CD14-positive monocyte (primary cell): ENCODE results near the gene SCNN1B. TPM values are rescaled to one million over a fixed set of nuclear protein-coding genes. Genes with fewer than 3 reads are reported as not detected.
"Not testable (repeated sequence)": the region's sequence is repeated elsewhere in the genome, so short reads cannot be mapped to it uniquely, and the experiment has no call there.

Experiments used
- DNase-seq, 3 donors: peaks; one replicate each; pipeline ENCODE4 v3.0.0-alpha.2; 2011 to 2022
- H2AFZ ChIP-seq: 2 replicates; pipeline ENCODE4 v1.6.0; 2012; ENCODE audit warnings: mild to moderate bottlenecking, low read depth, low read length, inconsistent platforms; ENCODE audit not compliant: insufficient read depth, poor library complexity, severe bottlenecking
- H3K27ac ChIP-seq, 2 donors: 1 replicate in 1 of 2; 2 replicates in 1 of 2; pipeline ENCODE4 v1.5.1; 2012 to 2013; ENCODE audit warnings: low read length in 2 of 2, control low read depth in 1 of 2, inconsistent platforms in 1 of 2, low read depth in 1 of 2, mild to moderate bottlenecking in 1 of 2
- H3K27me3 ChIP-seq, 2 donors: one replicate each; pipeline versions ENCODE4 v1.6.0 to v1.6.1; 2011 to 2013; ENCODE audit warnings: low read length in 2 of 2; ENCODE audit not compliant: control insufficient read depth in 2 of 2, insufficient read depth in 2 of 2
- H3K36me3 ChIP-seq, 2 donors: replicated peaks in 1 of 2; 1 replicate in 1 of 2; 2 replicates in 1 of 2; pipeline versions ENCODE4 v1.5.1 to v1.6.1; 2012 to 2013; ENCODE audit warnings: low read length in 2 of 2, control low read depth in 1 of 2, inconsistent platforms in 1 of 2, mild to moderate bottlenecking in 1 of 2; ENCODE audit not compliant: insufficient read depth in 2 of 2, control insufficient read depth in 1 of 2
- H3K4me1 ChIP-seq, 2 donors: 1 replicate in 1 of 2; 2 replicates in 1 of 2; pipeline versions ENCODE4 v1.5.1 to v1.6.1; 2012 to 2013; ENCODE audit warnings: low read length in 2 of 2, control low read depth in 1 of 2, inconsistent platforms in 1 of 2, mild to moderate bottlenecking in 1 of 2, moderate library complexity in 1 of 2; ENCODE audit not compliant: insufficient read depth in 2 of 2, control insufficient read depth in 1 of 2
- H3K4me2 ChIP-seq: replicated peaks from 2 replicates; pipeline ENCODE3; 2012; ENCODE audit warnings: low read length, moderate library complexity, mild to moderate bottlenecking; ENCODE audit not compliant: poor library complexity, severe bottlenecking; ENCODE audit errors: extremely low read depth
- H3K4me3 ChIP-seq, 3 experiments: fragments of 200-600 bp in 1 of 3; sonication (generic) in 1 of 3; replicated peaks in 1 of 3; 1 replicate in 2 of 3; 2 replicates in 1 of 3; pipeline ENCODE4 v1.5.1; 2011 to 2013; ENCODE audit warnings: low read length in 3 of 3, mild to moderate bottlenecking in 3 of 3, control low read depth in 2 of 3, low read depth in 2 of 3, inconsistent platforms in 1 of 3, moderate library complexity in 1 of 3
- H3K79me2 ChIP-seq: 2 replicates; pipeline ENCODE4 v1.6.0; 2012; ENCODE audit warnings: mild to moderate bottlenecking, control low read depth, inconsistent platforms, low read length, moderate library complexity; ENCODE audit not compliant: insufficient read depth
- H3K9ac ChIP-seq: 2 replicates; pipeline ENCODE4 v1.6.0; 2017; ENCODE audit warnings: low read length, mild to moderate bottlenecking; ENCODE audit not compliant: insufficient read depth, poor library complexity, severe bottlenecking
- H3K9me3 ChIP-seq, 2 donors: replicated peaks in 1 of 2; 1 replicate in 1 of 2; 2 replicates in 1 of 2; pipeline versions ENCODE4 v1.5.1 to v1.6.1; 2012 to 2013; ENCODE audit warnings: low read length in 2 of 2, control low read depth in 1 of 2; ENCODE audit not compliant: control insufficient read depth in 1 of 2, insufficient read depth in 1 of 2
- H4K20me1 ChIP-seq: 2 replicates; pipeline ENCODE4 v1.6.0; 2012; ENCODE audit warnings: mild to moderate bottlenecking, low read length, control low read depth, moderate library complexity; ENCODE audit not compliant: insufficient read depth
- H3K27ac Mint-ChIP-seq, 7 donors: one replicate each; pipeline ENCODE4 v1.8.0; 2020; ENCODE audit warnings: mild to moderate bottlenecking in 7 of 7, mixed read lengths in 7 of 7, moderate library complexity in 6 of 7, inconsistent platforms in 2 of 7
- H3K27me3 Mint-ChIP-seq, 3 donors: one replicate each; pipeline ENCODE4 v1.8.0; 2021 to 2022; ENCODE audit warnings: low read depth in 3 of 3, mild to moderate bottlenecking in 3 of 3, mixed read lengths in 3 of 3, moderate library complexity in 3 of 3, inconsistent platforms in 1 of 3
- H3K36me3 Mint-ChIP-seq, 2 donors: one replicate each; pipeline ENCODE4 v1.8.0; 2020; ENCODE audit warnings: mixed read lengths in 2 of 2, inconsistent platforms in 1 of 2, mild to moderate bottlenecking in 1 of 2
- H3K4me1 Mint-ChIP-seq: one replicate; pipeline ENCODE4 v1.8.0; 2020; ENCODE audit warnings: mild to moderate bottlenecking, mixed read lengths
- H3K4me3 Mint-ChIP-seq, 2 donors: one replicate each; pipeline ENCODE4 v1.8.0; 2020; ENCODE audit warnings: mild to moderate bottlenecking in 2 of 2, mixed read lengths in 2 of 2, moderate library complexity in 1 of 2
- H3K9me3 Mint-ChIP-seq, 7 donors: one replicate each; pipeline ENCODE4 v1.8.0; 2020 to 2022; ENCODE audit warnings: mixed read lengths in 7 of 7, mild to moderate bottlenecking in 6 of 7, moderate library complexity in 6 of 7, inconsistent platforms in 2 of 7
- CTCF ChIP-seq: fragments of 200-600 bp; IDR thresholded peaks from one replicate; pipeline ENCODE4 v1.8.0; 2022; ENCODE audit warnings: antibody characterized with exemption, mild to moderate bottlenecking
- WGBS: methylation state at CpG from one replicate; pipeline ENCODE4 v1.1.5; 2013; ENCODE audit warnings: missing lambda C conversion rate; ENCODE audit not compliant: insufficient coverage; 5-methylcytosine and 5-hydroxymethylcytosine counted together
- intact Hi-C, 2 donors: fragments of 100-400 bp; cut with micrococcal nuclease; formaldehyde crosslinking; loops; one replicate each; pipeline versions ENCODE4 v1.15.0 to v1.15.1; 2023
- polyA minus RNA-seq: library from RNA; depleted of rRNA, polyadenylated mRNA; stranded (reverse); fragments of >200 nt; gene quantifications from 2 replicates; pipeline ENCODE4 v1.2.3, GENCODE V29; 2012
- polyA plus RNA-seq, 3 donors: library from polyadenylated mRNA; depleted of rRNA in 1 of 3; unstranded in 2 of 3; stranded (reverse) in 1 of 3; fragments of 300-500 nt in 2 of 3; fragments of >200 nt in 1 of 3; fragmentation: Illumina TruSeq in 2 of 3; gene quantifications; 1 replicate in 2 of 3; 2 replicates in 1 of 3; pipeline ENCODE4 v1.2.3, GENCODE V29; 2012 to 2021
- total RNA-seq, 12 experiments: library from RNA in 1 of 12; stranded (reverse) in 1 of 12; fragments of 120-200 nt in 1 of 12; gene quantifications; one replicate each; pipeline ENCODE4 v1.2.4 and lab custom pipeline; 2013 to 2026; ENCODE audit warnings: mixed read lengths in 6 of 12, inconsistent platforms in 1 of 12

Gene SCNN1B
- not detected for total RNA-seq (2013)
- polyA plus RNA-seq (not detected), polyA minus RNA-seq (not detected in 2 replicates), total RNA-seq (lab: John Stamatoyannopoulos, UW) (0 to 0.58 (median 0) reads per million in 11 experiments)

- H3K4me3 ChIP-seq: no peak within 1 kb of the TSS
- no peaks in the 10 kb centered on the region for H3K9me3 ChIP-seq
- H3K36me3 Mint-ChIP-seq: no peaks in the 10 kb centered on the region
- no peak within 1 kb of the TSS for H2AFZ ChIP-seq
- no peaks in the 10 kb centered on the region for H3K4me1 Mint-ChIP-seq
- H3K4me2 ChIP-seq: no peak within 1 kb of the TSS
- TF ChIP-seq CTCF: no peak
- no peaks in the 10 kb centered on the region for H3K79me2 ChIP-seq
- H3K27ac Mint-ChIP-seq: no peak within 1 kb of the TSS
- H3K4me1 ChIP-seq: no peaks in the 10 kb centered on the region
- no peak within 1 kb of the TSS for H3K27ac ChIP-seq
- intact Hi-C loops: no loop called here
- H3K36me3 ChIP-seq: no peaks in the 10 kb centered on the region
- 4% methylated on average over 81 of the region's 81 CpGs for WGBS
- H3K27me3 ChIP-seq: peaks cover 12 to 38% of the 10 kb centered on the region in 2 donors
- peaks cover 25 to 56% (median 34%) of the 10 kb centered on the region in 3 donors for H3K27me3 Mint-ChIP-seq
- no peaks in the 10 kb centered on the region for H4K20me1 ChIP-seq
- no peak for DNase-seq
- H3K9me3 Mint-ChIP-seq: peaks cover 0 to 4% (median 2%) of the 10 kb centered on the region in 7 donors
- H3K4me3 Mint-ChIP-seq: peak within 1 kb of the TSS in 1 of 2 donors; percentile 75
- H3K9ac ChIP-seq: no peak within 1 kb of the TSS
Measured at GRCh38 chr16:23302045-23302956, at the start of gene SCNN1B. TSS of gene SCNN1B (plus strand) at chr16:23302302. CDS start at chr16:23348600, 46,298 bp downstream.

- peaks cover 0 to 11% (median 5%) of the 10 kb centered on the region in 7 donors for H3K9me3 Mint-ChIP-seq
- no peak overlapping the region for H3K4me3 ChIP-seq
- no peaks in the 10 kb centered on the region for H3K27me3 ChIP-seq
- no peaks in the 10 kb centered on the region for H3K36me3 ChIP-seq
- no peaks in the 10 kb centered on the region for H3K4me1 Mint-ChIP-seq
- H3K36me3 Mint-ChIP-seq: no peaks in the 10 kb centered on the region
- no peaks in the 10 kb centered on the region for H3K4me1 ChIP-seq
- H3K27ac Mint-ChIP-seq: no peak overlapping the region
- no peak overlapping the region for H3K27ac ChIP-seq
- intact Hi-C loops: no loop called here
- no peak overlapping the region for H3K4me2 ChIP-seq
- whole genome bisulfite sequencing: 89% methylated on average over 3 of the region's 5 CpGs
- no peaks in the 10 kb centered on the region for H4K20me1 ChIP-seq
- DNase-seq: no peak
- H2AFZ ChIP-seq: no peak overlapping the region
- no peak overlapping the region for H3K4me3 Mint-ChIP-seq
- H3K9me3 ChIP-seq: no peaks in the 10 kb centered on the region
- H3K9ac ChIP-seq: no peak overlapping the region
- no peak for TF ChIP-seq CTCF
- peaks cover 4 to 7% (median 5%) of the 10 kb centered on the region in 3 donors for H3K27me3 Mint-ChIP-seq
- no peaks in the 10 kb centered on the region for H3K79me2 ChIP-seq
Measured at GRCh38 chr16:23252310-23252709, 49.8 kb upstream of the SCNN1B start.

- intact Hi-C loops: not testable (repeated sequence)
- H3K9me3 Mint-ChIP-seq: peaks cover 0 to 12% (median 5%) of the 10 kb centered on the region in 7 donors
- no CpG with 5 or more reads among the region's 1 CpG for WGBS
Measured at GRCh38 chr16:23253650-23254049, 48.5 kb upstream of the SCNN1B start.

More at GRCh38 chr16:23253650-23254049, 48.5 kb upstream of the SCNN1B start:
- H2AFZ ChIP-seq, H3K4me2 ChIP-seq, H3K4me3 Mint-ChIP-seq, H3K36me3 ChIP-seq, H3K4me3 ChIP-seq, H3K9ac ChIP-seq, H3K4me1 ChIP-seq, H4K20me1 ChIP-seq, H3K27ac ChIP-seq, DNase-seq, H3K27ac Mint-ChIP-seq, H3K27me3 ChIP-seq, H3K9me3 ChIP-seq, H3K4me1 Mint-ChIP-seq, H3K36me3 Mint-ChIP-seq, H3K79me2 ChIP-seq: not testable (repeated sequence)
- peaks cover 4 to 11% (median 10%) of the 10 kb centered on the region in 3 donors for H3K27me3 Mint-ChIP-seq
